Mesenteric fat pad (tissue), 1 donor: Measurements from ENCODE around the gene CACNA1E. TPM values are rescaled to one million over a fixed set of nuclear protein-coding genes. Genes with fewer than 3 reads are reported as not detected.

Source experiments
- DNase-seq: peaks from one replicate; pipeline ENCODE4 v3.0.0-alpha.2; 2020; ENCODE audit warnings: low spot score
- total RNA-seq: library from RNA; stranded (reverse); fragmentation: NEBNext Ultra II Directional; extraction: Animal tissue kit (Norgen Biotek cat#: 25700); gene quantifications from one replicate; pipeline ENCODE4 v1.2.1, GENCODE V29; 2021
- donor health status: DM: yes; HTN: yes; CAD: no.

CACNA1E gene
- total RNA-seq, 1 donor from 2014 or later = 0.45 TPM

DNA sequence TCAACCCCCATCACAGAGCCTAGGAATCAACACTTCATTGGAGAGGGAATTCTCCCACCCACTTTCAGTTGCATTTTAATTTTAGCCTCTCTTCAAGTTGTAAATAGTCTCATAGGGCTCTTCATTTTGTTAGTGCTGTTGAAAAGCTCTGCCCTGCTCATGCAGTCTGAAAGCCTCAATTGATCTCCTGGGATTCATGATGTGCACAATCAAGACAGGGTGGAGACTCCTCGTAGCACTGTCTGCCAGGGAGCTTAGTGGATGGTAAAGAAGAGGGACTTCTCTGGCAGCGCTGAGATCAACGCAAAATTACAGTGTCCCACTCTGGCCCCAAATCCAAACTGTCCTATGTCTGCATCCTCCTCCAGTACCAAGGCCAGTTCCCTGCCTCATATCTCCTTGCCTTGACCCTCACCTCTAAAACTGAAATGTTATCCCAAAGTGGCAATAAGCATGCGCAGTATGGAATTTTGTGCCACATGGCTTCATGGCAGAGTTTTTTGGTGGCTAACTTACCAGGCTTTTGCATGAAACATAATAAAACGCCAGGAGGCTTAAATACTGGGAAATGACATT lies 282.2 kb downstream of the CACNA1E start:
- no peak for DNase-seq

DNA sequence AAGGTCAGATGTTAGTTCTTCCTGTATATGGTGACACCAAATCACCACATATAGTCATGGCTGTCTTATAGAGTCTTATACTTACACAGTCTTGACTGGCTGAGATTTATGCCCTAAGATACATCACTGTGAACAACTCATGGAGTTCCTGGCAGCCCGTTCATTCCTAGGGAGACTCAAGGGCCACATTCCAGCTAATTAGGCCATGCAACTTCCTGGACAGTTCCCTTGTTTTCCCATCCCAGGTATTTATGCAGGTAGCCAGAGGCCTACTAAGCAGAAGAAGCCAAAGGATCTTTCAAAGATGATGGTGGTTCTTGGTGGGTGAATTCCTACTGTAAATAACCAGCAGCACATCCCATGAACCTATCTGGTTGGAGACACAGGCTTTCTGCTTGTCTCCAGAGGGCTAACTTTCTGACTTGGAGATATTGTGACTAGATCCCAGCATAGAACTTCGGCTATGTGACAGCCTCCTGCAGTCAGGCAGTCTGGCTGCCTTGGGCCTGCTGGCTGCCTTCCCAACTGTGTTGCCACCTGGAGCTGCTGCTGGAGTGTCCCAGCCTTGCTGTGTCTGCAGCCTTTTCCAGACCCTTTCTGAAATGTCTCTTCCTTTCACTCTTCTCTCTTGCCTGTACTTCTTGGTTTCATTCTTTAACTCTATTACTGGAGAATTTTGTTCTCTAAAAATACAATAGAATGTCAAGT lies 283.8 kb downstream of the CACNA1E start:
- no peak for DNase-seq

DNA sequence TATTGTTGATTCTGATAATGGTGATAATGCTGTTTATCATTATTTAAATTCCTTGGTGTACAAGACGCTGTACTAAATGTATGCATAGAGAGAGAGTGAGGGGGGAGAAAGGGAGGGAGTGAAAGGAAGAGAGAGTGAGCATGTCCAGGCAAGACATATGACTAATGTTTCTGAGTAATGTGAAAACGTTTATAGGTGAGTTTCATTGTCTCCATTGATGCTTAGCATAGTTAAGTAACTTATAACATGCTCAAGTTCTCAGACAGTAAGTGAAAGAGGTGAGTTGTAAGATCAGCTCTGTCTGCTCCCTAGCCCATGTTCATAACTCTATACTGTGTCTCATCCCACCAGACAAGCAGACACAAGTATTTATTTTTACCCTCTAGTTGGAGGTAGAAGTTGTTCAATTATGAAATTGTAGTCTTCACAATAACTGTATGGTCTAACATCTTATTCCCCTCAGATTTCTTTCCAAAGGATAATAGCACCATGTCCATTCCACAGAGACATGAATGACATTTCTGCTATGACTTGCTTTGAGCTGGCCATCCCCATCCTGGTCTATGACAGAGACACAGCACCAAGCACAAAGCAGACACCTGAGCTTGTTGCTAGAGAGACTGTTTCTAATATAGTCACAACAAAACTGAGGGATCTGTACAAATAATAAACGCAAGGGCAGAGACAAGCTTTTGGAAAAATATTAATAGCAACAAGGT lies 285.1 kb downstream of the CACNA1E start:
- no peak for DNase-seq

DNA sequence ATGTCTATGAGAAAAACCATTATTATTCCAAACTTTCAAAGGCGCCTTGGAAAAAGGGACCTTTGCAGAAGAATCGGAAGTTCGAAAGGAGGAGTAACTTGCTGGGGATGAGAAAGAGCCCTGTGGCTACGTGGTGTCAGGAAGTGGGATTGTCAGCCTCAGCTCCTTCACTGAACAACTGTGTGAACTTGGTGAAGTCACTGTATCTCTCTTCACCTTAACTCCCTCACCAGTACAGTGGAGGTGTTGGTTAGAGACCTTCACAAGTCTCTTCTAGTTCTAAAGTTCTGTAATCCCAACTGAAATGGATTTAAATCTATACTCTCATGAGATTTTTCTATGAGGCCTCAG lies 285.6 kb downstream of the CACNA1E start:
- DNase-seq = no peak

- DNase-seq = no peak
Observed at GRCh38 chr1:181769846-181770245, 286.5 kb downstream of the CACNA1E start.

DNA sequence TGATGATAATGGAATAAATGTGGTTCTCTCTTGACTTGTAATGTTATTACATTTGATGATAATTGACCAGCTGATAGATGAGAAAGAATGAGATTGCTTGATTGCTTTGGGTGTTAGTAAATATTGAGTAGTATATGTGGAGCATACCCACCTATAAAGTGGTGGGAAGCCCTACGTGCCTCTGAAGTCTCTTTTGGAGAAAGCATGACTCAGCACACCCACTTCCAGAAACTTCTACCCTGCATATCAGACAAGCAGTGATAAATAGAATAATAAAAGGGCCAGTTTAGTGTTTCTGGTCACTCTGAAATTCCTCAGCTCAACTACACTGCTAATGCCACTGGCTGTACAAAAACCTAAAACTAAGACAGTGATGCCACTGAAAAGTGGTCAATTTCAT lies 289.4 kb downstream of the CACNA1E start:
- no peak for DNase-seq

- DNase-seq = no peak
Observed at GRCh38 chr1:181776044-181776443, 292.7 kb downstream of the CACNA1E start.

GRCh38 chr1:181777286-181777685 lies 294.0 kb downstream of the CACNA1E start:
- DNase-seq = no peak

DNA sequence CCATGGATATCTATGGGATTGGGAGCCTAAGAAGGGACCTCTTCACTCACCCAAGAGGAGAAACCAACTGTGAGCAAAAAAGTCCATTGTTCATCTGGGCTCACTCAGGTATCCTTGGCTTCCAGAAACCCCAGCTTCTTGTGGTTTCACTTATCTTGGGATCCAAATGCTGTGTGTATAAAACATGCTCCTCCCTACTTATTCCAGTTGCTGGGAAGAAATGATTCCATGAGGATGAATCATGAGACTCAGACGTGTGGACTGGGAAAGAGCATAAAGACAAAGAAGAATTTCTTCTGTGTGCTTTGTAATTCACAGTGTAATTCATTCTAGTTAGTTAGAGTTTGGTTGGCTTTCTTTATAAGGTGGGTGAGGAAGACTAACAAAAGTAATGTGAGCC lies 294.5 kb downstream of the CACNA1E start:
- no peak for DNase-seq

GRCh38 chr1:181778640-181779260 lies 295.4 kb downstream of the CACNA1E start:
- no peak for DNase-seq

DNA sequence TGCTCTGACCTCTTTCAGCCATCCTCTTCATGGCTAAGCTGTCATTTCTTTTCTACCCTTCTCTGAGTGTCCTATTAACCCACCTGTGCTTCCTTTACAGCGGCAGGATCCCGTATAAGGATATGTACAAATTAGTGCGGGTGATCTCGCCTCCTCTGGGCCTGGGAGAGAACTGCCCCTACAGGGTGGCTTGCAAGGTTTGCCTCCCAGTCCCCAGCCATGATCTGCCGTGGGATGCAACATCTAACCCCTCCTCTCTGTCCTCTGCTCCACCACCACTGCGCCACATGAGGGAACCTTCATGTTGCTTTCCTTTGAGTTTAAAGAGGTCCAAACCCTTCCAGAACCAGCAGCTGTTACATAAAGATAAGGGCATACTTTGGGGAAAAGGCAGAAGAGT lies 296.0 kb downstream of the CACNA1E start:
- DNase-seq = no peak

GRCh38 chr1:181783208-181783607 lies 299.9 kb downstream of the CACNA1E start:
- DNase-seq = no peak

DNA sequence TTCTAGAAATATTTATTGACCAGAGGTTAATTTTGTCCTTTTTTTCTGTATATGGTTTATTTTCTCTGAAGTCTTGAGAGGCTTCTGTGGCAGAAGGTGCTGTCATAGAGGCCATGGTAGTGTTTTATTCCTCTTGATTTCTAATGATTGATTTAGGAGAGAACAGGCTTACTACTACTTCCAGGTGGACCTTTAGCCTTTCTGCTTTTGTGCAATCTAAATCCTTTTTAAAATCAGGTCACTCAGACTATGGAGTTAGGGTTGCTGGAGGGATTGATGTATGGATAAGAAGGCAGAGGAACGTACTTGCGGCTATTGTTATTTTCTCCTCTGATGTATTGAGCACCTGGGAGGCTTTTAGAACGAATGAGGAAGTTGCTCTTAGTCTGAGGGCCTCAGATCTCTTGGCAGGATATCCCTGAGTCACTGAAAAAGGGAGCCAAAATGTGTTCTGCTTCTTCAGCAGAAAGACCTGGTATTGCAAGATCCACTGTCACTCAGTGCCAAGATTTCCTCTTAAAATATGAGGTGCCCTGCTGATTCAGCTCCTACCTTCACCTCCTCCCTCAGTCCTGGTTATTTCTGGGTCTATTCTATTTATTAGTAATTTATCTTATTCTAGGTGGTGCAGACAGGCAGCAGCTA lies 300.8 kb downstream of the CACNA1E start:
- DNase-seq = no peak

GRCh38 chr1:181789395-181789794 lies 306.1 kb downstream of the CACNA1E start:
- no peak for DNase-seq

DNA sequence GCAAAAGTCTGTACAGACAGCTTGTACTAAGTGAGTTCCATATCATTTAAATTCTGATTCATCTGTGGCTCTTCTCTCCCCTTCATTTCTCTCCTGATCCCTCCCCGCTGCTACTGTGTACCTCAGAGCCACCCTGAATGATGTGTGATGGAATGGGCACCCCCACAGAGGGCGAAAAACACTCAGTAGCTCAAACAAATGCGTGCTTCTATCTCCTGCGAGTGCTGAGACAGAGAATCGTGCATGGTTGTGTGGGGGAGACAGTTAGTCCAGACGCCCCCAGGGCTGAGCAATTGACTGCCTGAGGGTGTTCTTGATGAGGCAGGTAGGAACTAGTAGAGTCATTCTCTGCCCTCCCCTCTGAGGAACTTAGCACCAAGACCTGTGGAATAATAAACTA lies 308.4 kb downstream of the CACNA1E start:
- no peak for DNase-seq

DNA sequence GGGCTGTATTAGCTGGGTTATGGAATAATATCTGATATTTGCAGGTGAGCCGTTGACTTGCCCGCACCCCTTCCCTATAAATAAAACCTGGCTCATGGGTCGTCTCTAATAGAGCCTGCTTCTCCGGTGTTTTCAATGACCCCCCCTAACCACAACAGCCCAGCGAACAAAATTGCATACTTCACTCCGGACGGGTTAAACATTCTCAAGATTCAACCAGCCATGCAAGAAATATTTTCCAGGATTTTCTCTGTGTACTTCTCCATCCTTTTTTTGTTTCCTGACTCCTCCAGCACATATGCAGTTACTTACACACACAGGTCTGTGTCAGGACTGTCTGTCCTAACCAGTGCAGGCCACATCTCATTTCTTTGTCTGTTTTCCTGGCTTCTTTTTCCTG lies 310.5 kb downstream of the CACNA1E start:
- no peak for DNase-seq

DNA sequence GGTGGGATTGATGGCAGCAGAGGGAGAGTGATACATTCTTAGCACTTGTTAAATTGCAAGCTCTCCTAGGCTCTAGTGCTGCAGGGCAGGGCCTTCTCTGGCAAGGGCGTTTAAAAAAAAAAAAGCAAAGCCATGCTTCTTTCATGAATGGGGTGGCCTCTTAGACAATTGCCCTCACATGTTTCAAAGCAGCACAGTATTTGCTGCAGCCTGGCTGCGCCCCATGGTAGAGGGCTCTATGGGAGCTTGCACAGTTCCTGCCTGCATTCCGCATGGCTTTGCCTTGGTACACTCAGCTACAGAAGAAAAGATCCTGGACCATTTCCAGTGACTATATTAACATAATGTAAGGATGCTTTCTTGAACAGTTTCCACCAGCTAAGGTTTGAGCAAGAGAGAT lies 311.0 kb downstream of the CACNA1E start:
- DNase-seq = no peak

- DNase-seq = no peak
Observed at GRCh38 chr1:181798191-181798926, 315.0 kb downstream of the CACNA1E start.

GRCh38 chr1:181801617-181802016 lies 318.3 kb downstream of the CACNA1E start:
- no peak for DNase-seq

GRCh38 chr1:181802466-181802865 lies 319.1 kb downstream of the CACNA1E start:
- DNase-seq = no peak

DNA sequence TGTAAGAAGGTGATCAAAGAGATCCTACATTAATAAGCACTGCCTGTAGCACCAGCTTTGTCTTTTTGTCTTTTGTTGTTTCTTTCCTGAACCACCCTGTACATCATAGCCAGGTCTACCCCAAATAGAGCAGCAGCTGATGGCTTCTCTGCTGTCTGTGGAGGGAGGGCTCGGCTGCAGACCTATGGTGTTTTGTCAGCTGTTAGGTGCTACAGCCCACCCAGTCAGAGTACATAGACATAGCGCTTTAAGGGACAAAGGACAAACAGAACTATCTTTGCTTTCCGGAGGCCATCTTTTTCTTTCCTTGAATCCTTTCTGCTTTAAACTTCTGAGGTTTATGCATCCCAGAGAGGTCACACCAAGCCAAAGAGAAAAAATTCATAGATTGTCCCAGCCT lies 320.1 kb downstream of the CACNA1E start:
- no peak for DNase-seq
